Smooth muscle cell (in vitro differentiated cells): Measurements from ENCODE around the gene CD2. TPM values are rescaled to one million over a fixed set of nuclear protein-coding genes. Genes with fewer than 3 reads are reported as not detected.

ENCODE experiments used
- DNase-seq: peaks from one replicate; lab custom pipeline; 2025; ENCODE audit not compliant: unreplicated experiment; lab: John Stamatoyannopoulos, UW
- H2AFZ ChIP-seq: fragments of 200-600 bp; sonication (generic); 2 replicates; pipeline ENCODE4 v1.6.0; 2016; ENCODE audit warnings: antibody characterized with exemption, low read depth, mild to moderate bottlenecking
- H3F3A ChIP-seq: fragments of 200-600 bp; sonication (generic); 2 replicates; pipeline ENCODE4 v1.6.0; 2017; ENCODE audit warnings: antibody characterized with exemption, low read depth
- H3K27ac ChIP-seq: fragments of 200-600 bp; sonication (generic); 2 replicates; pipeline ENCODE4 v1.5.1; 2016; ENCODE audit warnings: low read depth, mild to moderate bottlenecking
- H3K27me3 ChIP-seq: fragments of 200-600 bp; sonication (generic); 2 replicates; pipeline ENCODE4 v1.6.1; 2016; ENCODE audit warnings: low read depth, mild to moderate bottlenecking
- H3K36me3 ChIP-seq: fragments of 200-600 bp; sonication (generic); 2 replicates; pipeline ENCODE4 v1.5.1; 2016; ENCODE audit warnings: low read depth
- H3K4me1 ChIP-seq: fragments of 200-600 bp; sonication (generic); 2 replicates; pipeline ENCODE4 v1.5.1; 2016; ENCODE audit warnings: low read depth
- H3K4me2 ChIP-seq: fragments of 200-600 bp; sonication (generic); 2 replicates; pipeline ENCODE4 v1.6.0; 2016; ENCODE audit warnings: mild to moderate bottlenecking
- H3K4me3 ChIP-seq: fragments of 200-600 bp; sonication (generic); 2 replicates; pipeline ENCODE4 v1.5.1; 2016; ENCODE audit warnings: mild to moderate bottlenecking
- H3K79me2 ChIP-seq: fragments of 200-600 bp; sonication (generic); 2 replicates; pipeline ENCODE4 v1.6.0; 2016; ENCODE audit warnings: low read depth, mild to moderate bottlenecking
- H3K9ac ChIP-seq: fragments of 200-600 bp; sonication (generic); 2 replicates; pipeline ENCODE4 v1.6.0; 2016; ENCODE audit warnings: low read depth
- H3K9me3 ChIP-seq: fragments of 200-600 bp; sonication (generic); replicated peaks from 2 replicates; pipeline ENCODE4 v1.5.1; 2016; ENCODE audit warnings: low read depth
- H4K20me1 ChIP-seq: fragments of 200-600 bp; sonication (generic); 2 replicates; pipeline ENCODE4 v1.6.0; 2016; ENCODE audit warnings: low read depth
- WGBS: methylation state at CpG from one replicate; pipeline ENCODE4 v1.1.7; 2016; ENCODE audit warnings: low lambda C conversion rate; 5-methylcytosine and 5-hydroxymethylcytosine counted together
- polyA plus RNA-seq: library from polyadenylated mRNA; unstranded; fragments of >200 nt; fragmentation: Nextera tagmentation; extraction: Ambion mirVana; gene quantifications from 2 replicates; pipeline ENCODE4 v1.2.1, GENCODE V29; 2016
- total RNA-seq: library from RNA; depleted of rRNA; stranded (reverse); fragments of >200 nt; gene quantifications from 2 replicates; pipeline ENCODE4 v1.2.3, GENCODE V29; 2014
- TF ChIP-seq, protein P1 (sequence below): fragments of 200-600 bp; sonication (generic); IDR thresholded peaks from 2 replicates; pipeline ENCODE4 v1.5.1; 2017; ENCODE audit warnings: borderline replicate concordance, mild to moderate bottlenecking, antibody characterized with exemption; ENCODE audit not compliant: insufficient read depth, poor library complexity, severe bottlenecking

The CD2 gene
- total and polyA plus RNA-seq, 2 experiments from 2014 or later: not detected

DNA sequence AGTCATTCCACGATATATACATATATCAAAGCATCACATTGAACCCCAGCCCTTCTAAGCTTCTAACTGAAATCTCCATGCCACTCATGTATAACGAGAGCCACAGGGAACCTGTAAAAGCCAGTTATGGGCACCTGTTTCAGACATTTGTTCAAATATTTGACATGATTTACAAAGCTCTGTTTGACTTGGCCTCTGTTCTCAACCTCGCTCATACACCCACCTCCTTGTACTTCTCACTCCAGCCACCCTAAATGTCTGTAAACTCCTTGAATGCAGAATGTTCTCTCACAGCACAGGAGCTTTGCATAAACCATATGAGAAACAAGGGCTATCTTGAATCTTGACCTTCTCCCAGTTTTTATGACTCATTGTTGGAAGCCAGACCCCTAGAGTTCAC lies 36.9 kb upstream of the CD2 start:
- Histone ChIP-seq H3K27me3 (no peaks in the 10 kb centered on the region), H3K79me2 (no peaks in the 10 kb centered on the region), H4K20me1 (no peaks in the 10 kb centered on the region), H3K9me3 (no peaks in the 10 kb centered on the region), H2AFZ (no peak overlapping the region), H3K4me3 (no peak overlapping the region), H3K4me1 (no peaks in the 10 kb centered on the region), H3K4me2 (no peak overlapping the region), H3F3A (no peaks in the 10 kb centered on the region), H3K36me3 (no peaks in the 10 kb centered on the region), H3K27ac (no peak overlapping the region), H3K9ac (no peak overlapping the region)
- TF ChIP-seq, protein P1, sequence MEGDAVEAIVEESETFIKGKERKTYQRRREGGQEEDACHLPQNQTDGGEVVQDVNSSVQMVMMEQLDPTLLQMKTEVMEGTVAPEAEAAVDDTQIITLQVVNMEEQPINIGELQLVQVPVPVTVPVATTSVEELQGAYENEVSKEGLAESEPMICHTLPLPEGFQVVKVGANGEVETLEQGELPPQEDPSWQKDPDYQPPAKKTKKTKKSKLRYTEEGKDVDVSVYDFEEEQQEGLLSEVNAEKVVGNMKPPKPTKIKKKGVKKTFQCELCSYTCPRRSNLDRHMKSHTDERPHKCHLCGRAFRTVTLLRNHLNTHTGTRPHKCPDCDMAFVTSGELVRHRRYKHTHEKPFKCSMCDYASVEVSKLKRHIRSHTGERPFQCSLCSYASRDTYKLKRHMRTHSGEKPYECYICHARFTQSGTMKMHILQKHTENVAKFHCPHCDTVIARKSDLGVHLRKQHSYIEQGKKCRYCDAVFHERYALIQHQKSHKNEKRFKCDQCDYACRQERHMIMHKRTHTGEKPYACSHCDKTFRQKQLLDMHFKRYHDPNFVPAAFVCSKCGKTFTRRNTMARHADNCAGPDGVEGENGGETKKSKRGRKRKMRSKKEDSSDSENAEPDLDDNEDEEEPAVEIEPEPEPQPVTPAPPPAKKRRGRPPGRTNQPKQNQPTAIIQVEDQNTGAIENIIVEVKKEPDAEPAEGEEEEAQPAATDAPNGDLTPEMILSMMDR: no peak
- DNase-seq: no peak
- 94% methylated on average over 3 of the region's 3 CpGs for WGBS

DNA sequence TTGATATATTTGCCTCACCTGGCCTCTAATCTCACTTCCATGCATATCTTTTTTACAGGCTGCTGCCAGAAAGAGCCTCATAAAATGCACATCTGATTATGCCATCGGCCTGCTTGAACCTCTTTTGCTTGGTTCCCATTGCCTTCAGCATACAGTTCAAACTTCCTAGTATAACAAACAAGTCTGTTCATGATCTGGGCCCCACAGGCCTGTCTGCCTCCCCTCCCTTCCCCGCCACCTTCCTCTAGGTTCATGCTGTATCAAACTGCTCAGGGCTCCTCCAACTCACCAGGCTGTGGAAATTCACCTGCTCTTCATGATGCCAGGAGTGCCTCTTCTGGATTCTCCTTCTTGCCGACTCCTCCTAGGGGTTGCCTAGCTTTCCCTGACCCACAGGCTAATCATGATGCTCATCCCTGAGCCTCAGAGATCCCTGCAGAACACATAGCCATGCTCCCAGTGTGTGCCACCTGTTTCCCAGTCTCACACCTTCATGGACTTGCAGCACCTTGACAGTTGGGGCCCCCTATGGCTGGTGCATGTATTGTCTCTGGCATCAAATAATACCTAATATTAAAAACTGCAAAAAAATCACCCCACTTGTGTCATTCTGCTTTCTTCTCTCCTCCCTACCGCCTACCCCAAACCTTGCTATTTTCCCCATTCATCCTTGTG lies 33.7 kb upstream of the CD2 start:
- no peaks in the 10 kb centered on the region for H3K9me3 ChIP-seq
- H3K36me3 ChIP-seq: no peaks in the 10 kb centered on the region
- TF ChIP-seq, protein P1: no peak
- no peaks in the 10 kb centered on the region for H3F3A ChIP-seq
- H3K4me3 ChIP-seq: no peak overlapping the region
- DNase-seq: no peak
- H3K9ac ChIP-seq: no peak overlapping the region
- WGBS: 83% methylated on average over 4 of the region's 4 CpGs
- no peak overlapping the region for H3K27ac ChIP-seq
- no peaks in the 10 kb centered on the region for H4K20me1 ChIP-seq
- no peaks in the 10 kb centered on the region for H3K4me1 ChIP-seq
- H3K27me3 ChIP-seq: no peaks in the 10 kb centered on the region
- no peaks in the 10 kb centered on the region for H3K79me2 ChIP-seq
- H3K4me2 ChIP-seq: no peak overlapping the region
- no peak overlapping the region for H2AFZ ChIP-seq

DNA sequence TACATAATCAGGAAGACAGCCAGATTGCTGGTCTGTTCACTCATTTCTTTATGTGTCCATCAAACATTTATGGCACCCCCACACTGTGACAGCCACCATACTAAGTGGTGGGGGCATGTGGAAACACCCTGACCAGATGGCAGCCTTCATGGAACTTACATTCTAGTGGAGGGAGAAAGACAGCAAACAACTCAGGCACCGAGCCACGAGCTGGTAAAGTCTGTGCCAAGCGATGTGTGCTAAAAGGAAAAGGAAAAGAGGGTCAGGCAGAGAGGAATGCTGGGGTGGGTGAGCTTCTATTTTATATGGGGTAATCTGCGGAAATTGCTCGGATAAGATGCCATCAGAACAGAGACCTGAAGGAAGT lies 33.2 kb upstream of the CD2 start:
- no peak for DNase-seq
- TF ChIP-seq, protein P1: no peak
- Histone ChIP-seq H3K4me3 (no peak overlapping the region), H3K79me2 (no peaks in the 10 kb centered on the region), H3K9ac (no peak overlapping the region), H3K4me2 (no peak overlapping the region), H3F3A (no peaks in the 10 kb centered on the region), H3K4me1 (no peaks in the 10 kb centered on the region), H3K27me3 (no peaks in the 10 kb centered on the region), H2AFZ (no peak overlapping the region), H3K27ac (no peak overlapping the region), H3K36me3 (no peaks in the 10 kb centered on the region), H4K20me1 (no peaks in the 10 kb centered on the region), H3K9me3 (no peaks in the 10 kb centered on the region)
- 96% methylated on average over 5 of the region's 5 CpGs for WGBS

DNA sequence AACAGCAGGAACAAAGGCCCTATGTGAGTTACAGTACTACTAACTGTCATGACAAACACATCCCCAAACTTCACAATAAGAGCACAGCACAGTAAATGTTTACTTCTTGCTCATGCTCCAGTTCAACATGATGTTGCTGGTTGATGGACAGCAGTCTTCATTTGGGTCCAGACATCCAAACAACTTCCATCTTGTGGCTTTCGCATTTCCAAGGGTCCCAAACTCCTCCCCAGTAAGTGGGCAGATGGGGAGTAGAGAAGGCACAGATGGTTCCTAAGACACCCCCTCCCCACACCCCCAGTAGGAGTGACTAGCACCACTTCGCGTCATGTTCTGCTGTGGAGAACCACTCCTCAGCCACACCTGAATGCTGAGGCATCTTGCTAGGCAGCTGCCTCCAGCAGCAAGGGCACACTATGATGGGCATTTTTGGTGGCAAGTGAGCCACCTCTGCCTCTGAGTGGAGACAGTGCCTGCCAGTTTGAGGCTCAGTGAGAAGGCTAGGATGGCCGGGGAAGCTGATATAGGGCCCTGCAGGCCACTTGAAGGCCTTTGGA lies 32.7 kb upstream of the CD2 start:
- TF ChIP-seq, protein P1: no peak
- H3K27ac ChIP-seq: no peak overlapping the region
- no peak overlapping the region for H3K4me3 ChIP-seq
- H3K4me2 ChIP-seq: no peak overlapping the region
- no peaks in the 10 kb centered on the region for H4K20me1 ChIP-seq
- DNase-seq: no peak
- H3K4me1 ChIP-seq: no peaks in the 10 kb centered on the region
- no peak overlapping the region for H2AFZ ChIP-seq
- H3F3A ChIP-seq: no peaks in the 10 kb centered on the region
- H3K27me3 ChIP-seq: no peaks in the 10 kb centered on the region
- no peak overlapping the region for H3K9ac ChIP-seq
- 93% methylated on average over 4 of the region's 4 CpGs for WGBS
- no peaks in the 10 kb centered on the region for H3K79me2 ChIP-seq
- no peaks in the 10 kb centered on the region for H3K36me3 ChIP-seq
- H3K9me3 ChIP-seq: no peaks in the 10 kb centered on the region
